ENCODE data around the gene ATM. TPM values are rescaled to one million over a fixed set of nuclear protein-coding genes. Genes with fewer than 3 reads are reported as not detected.

The ATM gene
- total RNA-seq, 1 experiment from 2014 or later, result 70.6 TPM

DNA sequence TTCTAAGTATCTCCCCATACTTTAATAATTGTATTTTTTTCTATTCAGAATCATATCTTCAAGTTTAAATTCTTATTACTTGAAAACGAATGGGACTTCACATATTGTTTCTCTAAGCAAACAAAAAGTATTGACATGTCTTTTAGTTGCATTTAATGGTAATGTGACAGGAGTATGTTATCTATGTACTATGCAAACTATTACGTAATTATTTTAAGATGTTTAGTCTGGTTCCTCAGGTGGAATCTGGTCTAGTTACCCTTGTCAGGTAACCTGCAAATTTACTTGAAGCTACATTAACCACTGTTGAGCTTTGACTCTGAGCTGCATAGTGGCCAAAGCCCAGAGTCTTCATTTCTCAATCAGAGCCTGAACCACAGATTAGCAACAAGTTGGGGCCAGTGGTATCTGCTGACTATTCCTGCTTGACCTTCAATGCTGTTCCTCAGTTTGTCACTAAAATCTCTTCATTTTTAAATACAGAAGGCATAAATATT, 110.6 kb downstream of the ATM start:
- no peaks in the 10 kb centered on the region for H3K27me3 Mint-ChIP-seq (ENCODE audit: insufficient read depth, unreplicated experiment)
- intact Hi-C loops (cut with micrococcal nuclease), result loop anchor here (10.0 kb wide), 1 partner anchor 1951 kb away; no protein-coding TSS in a partner anchor
- no TSS peak for BruUV-seq (replicated peaks)
- ChIA-PET CTCF (interaction anchor here (1.6 kb wide), 1 partner anchor 316 kb away, joined by 7 read pairs; no protein-coding TSS in a partner anchor), POLR2A (interaction anchor here (1.0 to 1.1 kb wide), 2 partner anchors 133 to 163 kb away, joined by 3 read pairs; no protein-coding TSS in a partner anchor)
- DNase-seq (ENCODE audit: unreplicated experiment), result no peak
- no peak overlapping the region for H3K4me3 Mint-ChIP-seq (ENCODE audit: unreplicated experiment)
- peaks cover 93% of the 10 kb centered on the region for H3K36me3 Mint-ChIP-seq (ENCODE audit: insufficient read depth, unreplicated experiment)
- no peaks in the 10 kb centered on the region for H3K9me3 Mint-ChIP-seq (ENCODE audit: unreplicated experiment)
- TF ChIP-seq, protein P1, sequence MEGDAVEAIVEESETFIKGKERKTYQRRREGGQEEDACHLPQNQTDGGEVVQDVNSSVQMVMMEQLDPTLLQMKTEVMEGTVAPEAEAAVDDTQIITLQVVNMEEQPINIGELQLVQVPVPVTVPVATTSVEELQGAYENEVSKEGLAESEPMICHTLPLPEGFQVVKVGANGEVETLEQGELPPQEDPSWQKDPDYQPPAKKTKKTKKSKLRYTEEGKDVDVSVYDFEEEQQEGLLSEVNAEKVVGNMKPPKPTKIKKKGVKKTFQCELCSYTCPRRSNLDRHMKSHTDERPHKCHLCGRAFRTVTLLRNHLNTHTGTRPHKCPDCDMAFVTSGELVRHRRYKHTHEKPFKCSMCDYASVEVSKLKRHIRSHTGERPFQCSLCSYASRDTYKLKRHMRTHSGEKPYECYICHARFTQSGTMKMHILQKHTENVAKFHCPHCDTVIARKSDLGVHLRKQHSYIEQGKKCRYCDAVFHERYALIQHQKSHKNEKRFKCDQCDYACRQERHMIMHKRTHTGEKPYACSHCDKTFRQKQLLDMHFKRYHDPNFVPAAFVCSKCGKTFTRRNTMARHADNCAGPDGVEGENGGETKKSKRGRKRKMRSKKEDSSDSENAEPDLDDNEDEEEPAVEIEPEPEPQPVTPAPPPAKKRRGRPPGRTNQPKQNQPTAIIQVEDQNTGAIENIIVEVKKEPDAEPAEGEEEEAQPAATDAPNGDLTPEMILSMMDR (IDR thresholded peaks at IDR 0.05; ENCODE audit: unreplicated experiment), result no peak
- no peak overlapping the region for H3K27ac Mint-ChIP-seq (ENCODE audit: low read depth, unreplicated experiment)
- H3K4me1 Mint-ChIP-seq (ENCODE audit: insufficient read depth, unreplicated experiment), result no peaks in the 10 kb centered on the region

DNA sequence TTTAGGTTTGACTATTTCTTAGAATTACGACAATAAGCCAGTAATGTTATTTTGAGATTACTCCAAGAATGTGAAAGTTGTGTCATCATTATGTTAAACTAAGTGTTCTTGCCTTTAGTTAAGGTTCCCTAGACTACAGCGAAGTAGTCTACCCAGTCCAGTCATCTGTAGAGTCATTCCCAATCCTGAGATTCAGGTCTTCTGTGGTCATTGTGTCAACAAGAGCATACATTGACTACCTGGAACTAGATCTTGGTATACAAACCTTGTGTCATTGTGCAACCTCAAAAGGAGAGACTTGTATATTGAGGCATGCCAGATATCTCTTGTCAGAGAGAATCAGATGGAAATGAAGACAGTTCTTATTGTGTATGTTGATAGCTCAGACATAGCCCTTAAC, 115.9 kb downstream of the ATM start:
- DNase-seq (ENCODE audit: unreplicated experiment), result peak; percentile 1
- no peak overlapping the region for H3K27ac Mint-ChIP-seq (ENCODE audit: low read depth, unreplicated experiment)
- ChIA-PET CTCF (no interaction called here), POLR2A (interaction anchor here (1.0 to 1.3 kb wide), 2 partner anchors 10 to 12 kb away, joined by 3 to 7 read pairs; no protein-coding TSS in a partner anchor)
- H3K9me3 Mint-ChIP-seq (ENCODE audit: unreplicated experiment), result no peaks in the 10 kb centered on the region
- intact Hi-C loops (cut with micrococcal nuclease), result loop anchor here (10.0 kb wide), 1 partner anchor 1946 kb away; no protein-coding TSS in a partner anchor
- H3K27me3 Mint-ChIP-seq (ENCODE audit: insufficient read depth, unreplicated experiment), result no peaks in the 10 kb centered on the region
- peaks cover 43% of the 10 kb centered on the region for H3K36me3 Mint-ChIP-seq (ENCODE audit: insufficient read depth, unreplicated experiment)
- BruUV-seq (replicated peaks), result no TSS peak
- peaks cover 13% of the 10 kb centered on the region for H3K4me1 Mint-ChIP-seq (ENCODE audit: insufficient read depth, unreplicated experiment)
- H3K4me3 Mint-ChIP-seq (ENCODE audit: unreplicated experiment), result no peak overlapping the region
- TF ChIP-seq, protein P1 (IDR thresholded peaks at IDR 0.05; ENCODE audit: unreplicated experiment), result no peak

DNA sequence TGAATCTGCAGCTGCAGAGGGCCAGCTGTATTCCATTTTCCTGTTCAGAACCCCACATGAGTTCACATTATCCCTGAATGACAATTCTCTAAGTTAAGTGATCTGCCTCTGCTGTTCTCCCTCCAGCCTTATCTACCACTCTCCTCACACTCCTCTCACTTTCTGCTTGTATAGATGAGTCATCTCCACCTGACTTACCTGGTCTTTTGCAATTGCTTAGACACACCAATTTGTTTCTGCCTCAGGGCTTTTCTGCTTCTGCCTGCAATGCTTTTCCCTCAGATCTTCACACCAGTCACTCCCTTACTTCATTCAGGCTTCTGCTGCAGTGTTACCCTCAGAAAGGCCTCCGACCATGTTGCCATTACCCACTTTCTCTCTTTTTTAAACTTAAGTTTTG, 118.1 kb downstream of the ATM start:
- no TSS peak for BruUV-seq (replicated peaks)
- Mint-ChIP-seq H3K9me3 (ENCODE audit: unreplicated experiment) (no peaks in the 10 kb centered on the region), H3K36me3 (ENCODE audit: insufficient read depth, unreplicated experiment) (peaks cover 31% of the 10 kb centered on the region), H3K27me3 (ENCODE audit: insufficient read depth, unreplicated experiment) (no peaks in the 10 kb centered on the region), H3K4me1 (ENCODE audit: insufficient read depth, unreplicated experiment) (peaks cover 20% of the 10 kb centered on the region), H3K4me3 (ENCODE audit: unreplicated experiment) (no peak overlapping the region), H3K27ac (ENCODE audit: low read depth, unreplicated experiment) (peak overlapping the region; percentile 4)
- peak; percentile 92 for DNase-seq (ENCODE audit: unreplicated experiment)
- ChIA-PET POLR2A (no interaction called here), CTCF (interaction anchor here (0.6 to 0.7 kb wide), 3 partner anchors 222 to 324 kb away, joined by 3 to 4 read pairs (median 3); partner anchors contain the start of gene DDX10)
- TF ChIP-seq, protein P1 (IDR thresholded peaks at IDR 0.05; ENCODE audit: unreplicated experiment), result no peak
- intact Hi-C loops (cut with micrococcal nuclease), result loop anchor here (5.0 kb wide), 1 partner anchor 306 kb away; no protein-coding TSS in a partner anchor

DNA sequence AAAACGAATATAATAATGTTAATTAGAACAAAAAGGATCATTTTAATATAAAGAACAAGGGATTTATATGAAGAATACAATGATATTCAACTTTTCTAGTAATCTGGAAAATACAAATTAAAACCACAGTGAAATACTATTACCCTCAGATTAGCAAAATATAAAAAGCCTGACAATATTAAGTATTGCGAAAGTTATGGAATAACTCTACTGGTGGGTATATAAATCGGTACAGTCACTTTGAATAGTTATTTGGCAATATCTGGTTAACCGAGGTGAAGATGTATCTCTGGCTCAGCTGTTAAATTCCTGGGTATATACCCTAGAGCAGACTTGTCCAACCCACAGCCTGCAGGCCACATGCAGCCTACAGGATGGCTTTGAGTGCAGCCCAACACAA, 118.8 kb downstream of the ATM start:
- TF ChIP-seq, protein P1 (IDR thresholded peaks at IDR 0.05; ENCODE audit: unreplicated experiment), result no peak
- ChIA-PET CTCF (interaction anchor here (0.7 to 1.3 kb wide), 3 partner anchors 77 to 223 kb away, joined by 3 read pairs; no protein-coding TSS in a partner anchor), POLR2A (interaction anchor here (1.2 to 1.7 kb wide), 3 partner anchors 13 to 307 kb away, joined by 3 to 6 read pairs (median 3); no protein-coding TSS in a partner anchor)
- Mint-ChIP-seq H3K27ac (ENCODE audit: low read depth, unreplicated experiment) (peak overlapping the region; percentile 4), H3K9me3 (ENCODE audit: unreplicated experiment) (no peaks in the 10 kb centered on the region), H3K4me1 (ENCODE audit: insufficient read depth, unreplicated experiment) (peaks cover 20% of the 10 kb centered on the region), H3K36me3 (ENCODE audit: insufficient read depth, unreplicated experiment) (peaks cover 24% of the 10 kb centered on the region), H3K27me3 (ENCODE audit: insufficient read depth, unreplicated experiment) (no peaks in the 10 kb centered on the region), H3K4me3 (ENCODE audit: unreplicated experiment) (no peak overlapping the region)
- intact Hi-C loops (cut with micrococcal nuclease), result loop anchor here (5.0 kb wide), 1 partner anchor 306 kb away; no protein-coding TSS in a partner anchor
- BruUV-seq (replicated peaks), result no TSS peak
- no peak for DNase-seq (ENCODE audit: unreplicated experiment)

Data from MCF 10A (cell line).